Muscle of leg (tissue), 16 donors: ENCODE data around the gene B9D1. TPM values are rescaled to one million over a fixed set of nuclear protein-coding genes. Genes with fewer than 3 reads are reported as not detected.
A peak's percentile ranks its signal among the peaks of the same experiment; 100 is the strongest.

ENCODE experiments used
- DNase-seq: peaks from one replicate; pipeline ENCODE4 v3.0.0; 2013
- H3K27ac ChIP-seq: one replicate; pipeline ENCODE4 v1.5.1; 2013; ENCODE audit warnings: mild to moderate bottlenecking, low read length, control low read depth
- H3K27me3 ChIP-seq: one replicate; pipeline ENCODE4 v1.6.1; 2013; ENCODE audit warnings: low read length; ENCODE audit not compliant: control insufficient read depth, insufficient read depth
- H3K36me3 ChIP-seq: one replicate; pipeline ENCODE4 v1.6.1; 2013; ENCODE audit warnings: low read length; ENCODE audit not compliant: control insufficient read depth, insufficient read depth
- H3K4me1 ChIP-seq: one replicate; pipeline ENCODE4 v1.6.1; 2013; ENCODE audit warnings: low read length; ENCODE audit not compliant: control insufficient read depth, insufficient read depth
- H3K4me3 ChIP-seq: one replicate; pipeline ENCODE4 v1.5.1; 2013; ENCODE audit warnings: low read length, control low read depth
- H3K9me3 ChIP-seq: replicated peaks from 2 replicates; pipeline ENCODE4 v1.6.1; 2013; ENCODE audit warnings: low read depth, low read length; ENCODE audit not compliant: control insufficient read depth
- whole genome bisulfite sequencing: methylation state at CpG from one replicate; pipeline ENCODE4 v1.1.5; 2013; ENCODE audit warnings: missing lambda C conversion rate; ENCODE audit not compliant: insufficient coverage; 5-methylcytosine and 5-hydroxymethylcytosine counted together
- long read RNA-seq, 11 donors: transcript quantifications; one replicate each; lab custom pipeline, GENCODE V29; 2026
- polyA plus RNA-seq, 8 donors: library from polyadenylated mRNA; unstranded; fragments of 120-200 nt; gene quantifications; one replicate each; pipeline versions ENCODE4 v1.2.1 to v1.2.3, GENCODE V29; 2013; ENCODE audit warnings: inconsistent platforms in 1 of 8, low replicate concordance in 1 of 8; ENCODE audit not compliant: insufficient read length in 8 of 8, insufficient read depth in 1 of 8
- total RNA-seq: library from RNA; stranded (reverse); fragments of 120-200 nt; gene quantifications from one replicate; pipeline ENCODE4 v1.2.4, GENCODE V29; 2013

Gene B9D1
- total RNA-seq: 5.7 TPM
- polyA plus RNA-seq: 1 to 10 TPM; 5.7 to 9.7 (median 7.2) TPM
- long read RNA-seq, donor 1: 0 reads
- long read RNA-seq, donor 2: 0 reads
- long read RNA-seq, donor 3, partial matches to known transcripts: 0 of 1 reads
- long read RNA-seq, donor 3, other reads (novel, unspliced or antisense): 0 of 1 reads
- long read RNA-seq, donor 4, partial matches to known transcripts: 0 of 1 reads
- long read RNA-seq, donor 4, other reads (novel, unspliced or antisense): 0 of 1 reads
- long read RNA-seq, donor 5, partial matches to known transcripts: 44 of 52 reads
- long read RNA-seq, donor 5, other reads (novel, unspliced or antisense): 0 of 52 reads
- long read RNA-seq, donor 6, partial matches to known transcripts: 0 of 6 reads
- long read RNA-seq, donor 6, other reads (novel, unspliced or antisense): 0 of 6 reads
- long read RNA-seq, donor 7, partial matches to known transcripts: 0 of 3 reads
- long read RNA-seq, donor 7, other reads (novel, unspliced or antisense): 0 of 3 reads
- long read RNA-seq, donor 8, partial matches to known transcripts: 0 of 3 reads
- long read RNA-seq, donor 8, other reads (novel, unspliced or antisense): 0 of 3 reads
- long read RNA-seq, donor 9, partial matches to known transcripts: 0 of 3 reads
- long read RNA-seq, donor 9, other reads (novel, unspliced or antisense): 0 of 3 reads
- long read RNA-seq, donor 10, partial matches to known transcripts: 0 of 5 reads
- long read RNA-seq, donor 10, other reads (novel, unspliced or antisense): 0 of 5 reads
- long read RNA-seq, donor 11: 0 reads

- peak within 1 kb of the TSS; percentile 82 for H3K4me3 ChIP-seq
- peaks cover 34% of the 10 kb centered on the region for H3K4me1 ChIP-seq
- peak within 1 kb of the TSS; percentile 78 for H3K27ac ChIP-seq
- H3K36me3 ChIP-seq: peaks cover 3% of the 10 kb centered on the region
- no peaks in the 10 kb centered on the region for H3K9me3 ChIP-seq
- H3K27me3 ChIP-seq: peaks cover 3% of the 10 kb centered on the region
- peak; percentile 95 for DNase-seq
- WGBS: under 1% methylated on average over 83 of the region's 83 CpGs
These were observed at the start of gene B9D1 for GRCh38 chr17:19362277-19363113. B9D1 (minus strand) TSS chr17:19362723; CDS start chr17:19362569, 154 bp downstream.

- H3K9me3 ChIP-seq: no peaks in the 10 kb centered on the region
- DNase-seq: peak; percentile 42
- H3K27me3 ChIP-seq: peaks cover 3% of the 10 kb centered on the region
- no peaks in the 10 kb centered on the region for H3K36me3 ChIP-seq
- WGBS: 48% methylated on average over 3 of the region's 9 CpGs
- H3K4me3 ChIP-seq: peak overlapping the region; percentile 10
- peaks cover 31% of the 10 kb centered on the region for H3K4me1 ChIP-seq
- no peak overlapping the region for H3K27ac ChIP-seq
These were observed 49.1 kb upstream of the B9D1 start for GRCh38 chr17:19411631-19412030.

- peak; percentile 65 for DNase-seq
- H3K36me3 ChIP-seq: no peaks in the 10 kb centered on the region
- 14% methylated on average over 13 of the region's 23 CpGs for WGBS
- H3K27ac ChIP-seq: no peak within 1 kb of the TSS
- peaks cover 31% of the 10 kb centered on the region for H3K4me1 ChIP-seq
- peak within 1 kb of the TSS; percentile 25 for H3K4me3 ChIP-seq
- no peaks in the 10 kb centered on the region for H3K9me3 ChIP-seq
- peaks cover 3% of the 10 kb centered on the region for H3K27me3 ChIP-seq
These were observed 48.5 kb upstream of the B9D1 start, which contains the start of gene RNF112 for GRCh38 chr17:19410875-19411620. RNF112 (plus strand) TSS chr17:19411232; CDS start chr17:19411409, 177 bp downstream.

- Histone ChIP-seq H3K27ac (no peak overlapping the region), H3K9me3 (no peaks in the 10 kb centered on the region), H3K27me3 (peaks cover 3% of the 10 kb centered on the region), H3K36me3 (no peaks in the 10 kb centered on the region), H3K4me1 (peaks cover 31% of the 10 kb centered on the region), H3K4me3 (no peak overlapping the region)
- no peak for DNase-seq
- 83% methylated on average over 3 of the region's 6 CpGs for WGBS
These were observed 47.6 kb upstream of the B9D1 start for GRCh38 chr17:19410091-19410490.

- 80% methylated on average over 1 of the region's 3 CpGs for WGBS
- no peak overlapping the region for H3K4me3 ChIP-seq
- no peaks in the 10 kb centered on the region for H3K36me3 ChIP-seq
- peaks cover 3% of the 10 kb centered on the region for H3K27me3 ChIP-seq
- H3K27ac ChIP-seq: no peak overlapping the region
- no peak for DNase-seq
- H3K9me3 ChIP-seq: no peaks in the 10 kb centered on the region
- peaks cover 31% of the 10 kb centered on the region for H3K4me1 ChIP-seq
These were observed 47.0 kb upstream of the B9D1 start for GRCh38 chr17:19409509-19409908.

- no peaks in the 10 kb centered on the region for H3K9me3 ChIP-seq
- H3K4me1 ChIP-seq: peaks cover 28% of the 10 kb centered on the region
- H3K27ac ChIP-seq: no peak overlapping the region
- no peak overlapping the region for H3K4me3 ChIP-seq
- H3K27me3 ChIP-seq: peaks cover 3% of the 10 kb centered on the region
- no peaks in the 10 kb centered on the region for H3K36me3 ChIP-seq
- no peak for DNase-seq
- WGBS: 94% methylated on average over 2 of the region's 3 CpGs
These were observed 46.5 kb upstream of the B9D1 start for GRCh38 chr17:19409066-19409465.

- Histone ChIP-seq H3K27ac (no peak overlapping the region), H3K36me3 (no peaks in the 10 kb centered on the region), H3K9me3 (no peaks in the 10 kb centered on the region), H3K4me1 (peaks cover 27% of the 10 kb centered on the region), H3K27me3 (peaks cover 3% of the 10 kb centered on the region), H3K4me3 (no peak overlapping the region)
- no peak for DNase-seq
- 100% methylated on average over 1 of the region's 2 CpGs for WGBS
These were observed 45.8 kb upstream of the B9D1 start for GRCh38 chr17:19408346-19408710.

- DNase-seq: no peak
- 98% methylated on average over 5 of the region's 10 CpGs for WGBS
- Histone ChIP-seq H3K27me3 (peaks cover 3% of the 10 kb centered on the region), H3K4me3 (no peak overlapping the region), H3K36me3 (no peaks in the 10 kb centered on the region), H3K9me3 (no peaks in the 10 kb centered on the region), H3K4me1 (peaks cover 25% of the 10 kb centered on the region), H3K27ac (no peak overlapping the region)
These were observed 45.2 kb upstream of the B9D1 start for GRCh38 chr17:19407601-19408345.

GRCh38 chr17:19405114-19405513, 42.6 kb upstream of the B9D1 start:
- Histone ChIP-seq H3K4me1 (peaks cover 9% of the 10 kb centered on the region), H3K4me3 (no peak overlapping the region), H3K27me3 (no peaks in the 10 kb centered on the region), H3K27ac (no peak overlapping the region), H3K36me3 (no peaks in the 10 kb centered on the region), H3K9me3 (no peaks in the 10 kb centered on the region)
- DNase-seq: no peak
- WGBS: 88% methylated on average over 5 of the region's 5 CpGs
